Lower leg skin (tissue), 4 donors: Measurements from ENCODE around the gene DMRTA1. TPM values are rescaled to one million over a fixed set of nuclear protein-coding genes. Genes with fewer than 3 reads are reported as not detected.
"Not testable (repeated sequence)": the region's sequence is repeated elsewhere in the genome, so short reads cannot be mapped to it uniquely, and the experiment has no call there.

Source experiments
- DNase-seq, 2 donors: peaks; one replicate each; pipeline ENCODE4 v3.0.0-alpha.2; 2019; ENCODE audit warnings: low spot score in 2 of 2
- H3K4me3 ChIP-seq: fragments of 200-600 bp; sonication (generic); 2 replicates; pipeline ENCODE4 v1.5.1; 2017; ENCODE audit warnings: mild to moderate bottlenecking, low read depth; ENCODE audit not compliant: poor library complexity, severe bottlenecking
- CTCF ChIP-seq, 3 donors: fragments of 450-650 bp; IDR thresholded peaks; one replicate each; pipeline ENCODE4 v1.5.1; 2016; ENCODE audit warnings: antibody characterized with exemption in 3 of 3, mild to moderate bottlenecking in 3 of 3, moderate library complexity in 2 of 3
- POLR2A ChIP-seq, 2 donors: fragments of 450-650 bp; IDR thresholded peaks; one replicate each; pipeline ENCODE4 v1.6.1; 2016 to 2017; ENCODE audit warnings: antibody characterized with exemption in 2 of 2, mild to moderate bottlenecking in 1 of 2, moderate library complexity in 1 of 2
- WGBS, 2 donors: methylation state at CpG; one replicate each; pipeline ENCODE4 v1.1.5; 2018; 5-methylcytosine and 5-hydroxymethylcytosine counted together
- intact Hi-C: fragments of 100-400 bp; cut with DNase I; formaldehyde crosslinking; loops from one replicate; pipeline ENCODE4 v1.15.0; 2023; ENCODE audit warnings: low total_unique reads
- total RNA-seq, 4 donors: library from RNA; depleted of rRNA; stranded (reverse); fragments of >200 nt; gene quantifications; one replicate each; pipeline ENCODE4 v1.1.0, GENCODE V29; 2016

Gene DMRTA1
- total RNA-seq, 4 donors from 2014 or later = 0.07 to 1.4 (median 0.62) TPM

- H3K4me3 ChIP-seq = no peak overlapping the region
- intact Hi-C loops = no loop called here
- TF ChIP-seq POLR2A (IDR thresholded peaks at IDR 0.05) (no peak), CTCF (IDR thresholded peaks at IDR 0.05) (no peak)
- WGBS, 2 donors = 59 to 63% methylated on average over 1 of the region's 1 CpG
- DNase-seq = no peak
Observed at GRCh38 chr9:22483528-22484070, 37.0 kb downstream of the DMRTA1 start.

DNA sequence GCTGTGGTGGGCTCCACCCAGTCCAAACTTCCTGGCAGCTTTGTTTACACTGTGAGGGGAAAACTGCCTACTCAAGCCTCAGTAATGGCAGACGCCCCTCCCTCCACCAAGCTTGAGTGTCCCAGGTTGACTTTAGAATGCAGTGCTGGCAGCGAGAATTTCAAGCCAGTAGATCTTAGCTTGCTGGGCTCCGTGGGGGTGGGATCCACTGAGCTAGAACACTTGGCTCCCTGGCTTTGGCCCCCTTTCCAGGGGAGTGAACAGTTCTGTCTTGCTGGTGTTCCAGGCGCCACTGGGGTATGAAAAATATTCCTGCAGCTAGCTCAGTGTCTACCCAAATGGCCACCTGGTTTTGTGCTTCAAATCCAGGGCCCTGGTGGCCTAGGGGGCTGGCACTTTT lies 49.6 kb downstream of the DMRTA1 start:
- DNase-seq = peak in 1 of 2 donors; percentile 63
- WGBS, 2 donors = 69 to 73% methylated on average over 3 to 4 of the region's 4 CpGs
- H3K4me3 ChIP-seq, intact Hi-C loops: not testable (repeated sequence)
